GM12872 (cell line): ENCODE measurements around the gene AKAP12.

Source experiments
- TF ChIP-seq, protein P1 (sequence below): IDR thresholded peaks from 3 replicates; pipeline ENCODE4 v1.5.1; 2011; ENCODE audit warnings: low read depth, mild to moderate bottlenecking, low read length, moderate library complexity; ENCODE audit not compliant: insufficient read depth

Gene AKAP12

GRCh38 chr6:151269321-151269995 is 29.7 kb downstream of the AKAP12 start:
- TF ChIP-seq, protein P1, sequence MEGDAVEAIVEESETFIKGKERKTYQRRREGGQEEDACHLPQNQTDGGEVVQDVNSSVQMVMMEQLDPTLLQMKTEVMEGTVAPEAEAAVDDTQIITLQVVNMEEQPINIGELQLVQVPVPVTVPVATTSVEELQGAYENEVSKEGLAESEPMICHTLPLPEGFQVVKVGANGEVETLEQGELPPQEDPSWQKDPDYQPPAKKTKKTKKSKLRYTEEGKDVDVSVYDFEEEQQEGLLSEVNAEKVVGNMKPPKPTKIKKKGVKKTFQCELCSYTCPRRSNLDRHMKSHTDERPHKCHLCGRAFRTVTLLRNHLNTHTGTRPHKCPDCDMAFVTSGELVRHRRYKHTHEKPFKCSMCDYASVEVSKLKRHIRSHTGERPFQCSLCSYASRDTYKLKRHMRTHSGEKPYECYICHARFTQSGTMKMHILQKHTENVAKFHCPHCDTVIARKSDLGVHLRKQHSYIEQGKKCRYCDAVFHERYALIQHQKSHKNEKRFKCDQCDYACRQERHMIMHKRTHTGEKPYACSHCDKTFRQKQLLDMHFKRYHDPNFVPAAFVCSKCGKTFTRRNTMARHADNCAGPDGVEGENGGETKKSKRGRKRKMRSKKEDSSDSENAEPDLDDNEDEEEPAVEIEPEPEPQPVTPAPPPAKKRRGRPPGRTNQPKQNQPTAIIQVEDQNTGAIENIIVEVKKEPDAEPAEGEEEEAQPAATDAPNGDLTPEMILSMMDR = no peak

DNA sequence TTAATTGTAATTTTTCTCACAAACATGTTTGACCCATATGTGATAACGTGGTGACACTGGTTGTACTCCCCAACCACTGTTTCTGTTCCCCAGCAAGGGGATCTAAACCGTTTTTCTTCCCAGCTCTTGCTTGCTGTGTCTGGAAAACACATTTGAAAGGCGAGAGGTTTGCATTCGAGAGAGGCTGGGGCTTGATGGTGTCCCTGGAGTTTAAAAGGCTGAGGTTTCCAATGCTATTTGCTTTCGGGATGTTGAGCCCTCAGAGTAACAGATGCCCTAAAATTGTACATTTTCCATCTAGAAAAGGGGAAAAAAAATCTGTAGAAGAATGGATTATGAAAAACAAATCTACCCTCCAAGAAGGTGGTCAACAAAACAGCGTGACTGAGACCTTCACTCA is 35.4 kb downstream of the AKAP12 start:
- TF ChIP-seq, protein P1 = no peak

DNA sequence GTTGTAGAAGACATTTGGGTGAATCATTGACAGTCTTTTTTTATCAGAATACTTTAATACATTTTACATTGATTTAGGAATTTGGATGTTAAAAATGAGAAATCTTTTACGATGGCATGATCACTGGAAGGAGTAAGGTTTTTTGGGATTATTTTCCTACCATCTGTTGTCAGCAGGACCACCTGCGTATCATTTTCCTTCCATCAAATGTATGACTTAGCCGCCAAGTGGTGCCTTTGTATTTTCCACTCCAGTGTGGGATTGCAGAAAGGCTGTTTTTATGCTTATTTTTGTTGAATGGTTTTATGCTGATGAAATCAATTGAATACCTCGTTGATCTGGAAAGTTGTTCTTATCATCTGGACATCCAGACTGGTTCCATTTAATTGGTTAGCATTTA is 35.8 kb downstream of the AKAP12 start:
- TF ChIP-seq, protein P1 = no peak

DNA sequence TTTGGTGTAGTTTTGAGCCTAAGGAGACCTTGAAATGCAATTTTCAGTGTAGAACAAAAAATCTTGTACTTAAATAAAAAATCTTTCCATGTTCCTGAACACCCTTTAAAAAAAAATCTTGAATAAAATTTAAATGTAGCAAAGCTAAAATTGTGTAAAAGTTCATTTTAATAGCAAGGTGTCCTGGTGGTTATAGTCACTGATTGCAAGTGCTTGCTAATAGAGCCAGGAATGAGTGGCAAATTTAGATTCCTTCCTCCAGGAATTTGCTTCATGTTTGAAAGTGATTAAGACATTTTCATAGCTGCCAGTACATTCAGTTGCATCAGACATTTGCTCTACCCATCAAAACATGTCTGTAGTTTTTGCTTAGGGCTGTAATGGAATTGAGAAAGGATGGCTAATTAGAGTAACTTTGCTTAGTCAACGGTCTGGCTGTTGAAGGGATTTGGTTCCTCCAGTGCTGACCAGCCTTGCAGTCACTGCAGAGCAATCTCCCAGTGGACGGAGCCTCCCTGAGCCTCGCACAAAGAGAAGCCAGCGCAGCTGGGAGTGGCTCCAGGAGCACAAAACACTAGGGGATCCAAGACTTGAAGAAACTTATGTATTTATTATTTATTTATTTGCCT is 36.5 kb downstream of the AKAP12 start:
- TF ChIP-seq, protein P1 = no peak

- TF ChIP-seq, protein P1 = no peak
Measured at GRCh38 chr6:151279891-151280290, 40.1 kb downstream of the AKAP12 start.

GRCh38 chr6:151280859-151281258 is 41.1 kb downstream of the AKAP12 start:
- TF ChIP-seq, protein P1 = no peak

DNA sequence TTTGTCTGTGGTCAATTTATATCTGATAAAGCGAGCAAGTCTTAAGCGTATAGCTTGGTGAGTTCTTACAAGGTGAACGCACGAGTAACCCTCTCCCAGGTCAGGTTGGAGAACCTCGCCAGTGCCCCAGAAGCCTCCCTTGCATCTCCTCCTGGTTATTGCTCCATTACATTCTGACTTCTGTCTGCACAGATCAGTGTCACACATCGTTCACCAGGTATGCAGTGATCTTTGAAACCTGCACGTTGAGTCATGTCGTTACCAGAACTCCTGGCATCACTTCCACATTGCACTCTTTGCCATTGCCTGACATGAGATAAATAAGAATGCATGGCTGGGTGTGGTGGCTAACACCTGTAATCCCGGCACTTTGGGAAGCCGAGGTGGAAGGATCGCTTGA is 44.2 kb downstream of the AKAP12 start:
- TF ChIP-seq, protein P1 = no peak
